KMS-11 (cell line): ENCODE results near the gene RNF220.

Source experiments
- H2AFZ ChIP-seq: fragments of 200-600 bp; sonication (generic); 2 replicates; pipeline ENCODE4 v1.6.1; 2016; ENCODE audit warnings: antibody characterized with exemption, mixed run types, low read depth
- H3K27ac ChIP-seq: fragments of 200-600 bp; sonication (generic); 2 replicates; pipeline ENCODE4 v1.6.1; 2016; ENCODE audit warnings: mild to moderate bottlenecking, mixed run types
- H3K27me3 ChIP-seq: fragments of 200-600 bp; sonication (generic); 2 replicates; pipeline ENCODE4 v1.6.1; 2017; ENCODE audit warnings: mild to moderate bottlenecking, low read depth, mixed run types, moderate library complexity; ENCODE audit not compliant: insufficient read depth
- H3K36me3 ChIP-seq: fragments of 200-600 bp; sonication (generic); 2 replicates; pipeline ENCODE4 v1.6.1; 2017; ENCODE audit warnings: mild to moderate bottlenecking, mixed run types; ENCODE audit not compliant: insufficient read depth
- H3K4me1 ChIP-seq: fragments of 200-600 bp; sonication (generic); 2 replicates; pipeline ENCODE4 v1.6.1; 2016; ENCODE audit warnings: mild to moderate bottlenecking, low read depth, mixed run types; ENCODE audit not compliant: poor library complexity, severe bottlenecking
- H3K4me2 ChIP-seq: fragments of 200-600 bp; sonication (generic); 2 replicates; pipeline ENCODE4 v1.7.0; 2016; ENCODE audit warnings: mild to moderate bottlenecking, mixed run types
- H3K4me3 ChIP-seq: fragments of 200-600 bp; sonication (generic); IDR thresholded peaks from 2 replicates; pipeline ENCODE4 v1.6.1; 2017; ENCODE audit warnings: low read depth, low read length, mixed read lengths; ENCODE audit not compliant: insufficient read depth
- H3K79me2 ChIP-seq: fragments of 200-600 bp; sonication (generic); 2 replicates; pipeline ENCODE4 v1.6.1; 2016; ENCODE audit warnings: low read depth, mixed run types; ENCODE audit not compliant: insufficient read depth
- H3K9ac ChIP-seq: fragments of 200-600 bp; sonication (generic); 2 replicates; pipeline ENCODE4 v1.6.1; 2016; ENCODE audit warnings: mild to moderate bottlenecking, mixed run types
- H4K20me1 ChIP-seq: fragments of 200-600 bp; sonication (generic); 2 replicates; pipeline ENCODE4 v1.6.1; 2016; ENCODE audit warnings: mild to moderate bottlenecking, mixed run types; ENCODE audit not compliant: insufficient read depth
- CTCF ChIP-seq: fragments of 200-600 bp; sonication (generic); conservative IDR thresholded peaks from 2 replicates; pipeline ENCODE4 v1.6.1; 2017; ENCODE audit warnings: low read depth, mild to moderate bottlenecking, antibody characterized with exemption, low read length, moderate library complexity, mixed read lengths

Gene RNF220

GRCh38 chr1:44507490-44508396 is 102.7 kb downstream of the RNF220 start:
- H3K9ac ChIP-seq, result no peak overlapping the region
- no peak overlapping the region for H3K4me3 ChIP-seq
- H3K27me3 ChIP-seq, result no peaks in the 10 kb centered on the region
- no peaks in the 10 kb centered on the region for H3K4me1 ChIP-seq
- H3K4me2 ChIP-seq, result no peak overlapping the region
- no peaks in the 10 kb centered on the region for H4K20me1 ChIP-seq
- no peak overlapping the region for H2AFZ ChIP-seq
- H3K36me3 ChIP-seq, result no peaks in the 10 kb centered on the region
- no peaks in the 10 kb centered on the region for H3K79me2 ChIP-seq
- H3K27ac ChIP-seq, result no peak overlapping the region
- no peak for TF ChIP-seq CTCF

GRCh38 chr1:44508397-44508745 is 103.3 kb downstream of the RNF220 start:
- Histone ChIP-seq H3K36me3 (no peaks in the 10 kb centered on the region), H3K27me3 (no peaks in the 10 kb centered on the region), H3K4me1 (no peaks in the 10 kb centered on the region), H3K9ac (no peak overlapping the region), H4K20me1 (no peaks in the 10 kb centered on the region), H3K27ac (no peak overlapping the region), H3K4me2 (no peak overlapping the region), H3K4me3 (no peak overlapping the region), H2AFZ (no peak overlapping the region), H3K79me2 (no peaks in the 10 kb centered on the region)
- TF ChIP-seq CTCF, result no peak

- Histone ChIP-seq H3K27me3 (no peaks in the 10 kb centered on the region), H2AFZ (no peak overlapping the region)
Measured at GRCh38 chr1:44511363-44511762, 106.3 kb downstream of the RNF220 start.

GRCh38 chr1:44511769-44512168 is 106.7 kb downstream of the RNF220 start:
- no peaks in the 10 kb centered on the region for H3K27me3 ChIP-seq
- no peaks in the 10 kb centered on the region for H3K36me3 ChIP-seq
- no peak overlapping the region for H3K4me3 ChIP-seq
- H3K9ac ChIP-seq, result no peak overlapping the region
- TF ChIP-seq CTCF, result no peak
- no peaks in the 10 kb centered on the region for H3K4me1 ChIP-seq
- no peaks in the 10 kb centered on the region for H3K79me2 ChIP-seq
- no peak overlapping the region for H3K4me2 ChIP-seq
- H4K20me1 ChIP-seq, result no peaks in the 10 kb centered on the region
- no peak overlapping the region for H3K27ac ChIP-seq
- no peak overlapping the region for H2AFZ ChIP-seq

More at GRCh38 chr1:44511363-44511762, 106.3 kb downstream of the RNF220 start:
- H3K4me1 ChIP-seq, result no peaks in the 10 kb centered on the region
- no peak for TF ChIP-seq CTCF
- H3K79me2 ChIP-seq, result no peaks in the 10 kb centered on the region
- no peak overlapping the region for H3K4me2 ChIP-seq
- no peak overlapping the region for H3K4me3 ChIP-seq
- no peaks in the 10 kb centered on the region for H3K36me3 ChIP-seq
- H4K20me1 ChIP-seq, result no peaks in the 10 kb centered on the region
- H3K9ac ChIP-seq, result no peak overlapping the region
- H3K27ac ChIP-seq, result no peak overlapping the region
